Measurements from ENCODE around the gene TNRC18.
"Not testable (repeated sequence)": the region's sequence is repeated elsewhere in the genome, so short reads cannot be mapped to it uniquely, and the experiment has no call there.

The TNRC18 gene

GRCh38 chr7:5322621-5323410, 100.8 kb downstream of the TNRC18 start:
- intact Hi-C loops (cut with DNase I; ENCODE audit: low total_unique reads) = no loop called here
- no peak for TF ChIP-seq CTCF (IDR thresholded peaks at IDR 0.05)
- Histone ChIP-seq H3K9me3 (peaks cover 0 to 14% (median 0%) of the 10 kb centered on the region in 3 donors), H3K27ac (no peak overlapping the region), H3K4me3 (no peak overlapping the region), H3K4me1 (no peaks in the 10 kb centered on the region), H3K27me3 (no peaks in the 10 kb centered on the region), H3K36me3 (peaks cover 90 to 99% (median 99%) of the 10 kb centered on the region in 3 donors)
- no peak for DNase-seq

- Histone ChIP-seq H3K36me3 (peaks cover 89 to 99% (median 99%) of the 10 kb centered on the region in 3 donors), H3K4me1 (no peaks in the 10 kb centered on the region), H3K4me3 (no peak overlapping the region), H3K27me3 (no peaks in the 10 kb centered on the region), H3K27ac (no peak overlapping the region), H3K9me3 (peaks cover 0 to 14% (median 0%) of the 10 kb centered on the region in 3 donors)
- DNase-seq = no peak
- intact Hi-C loops (cut with DNase I; ENCODE audit: low total_unique reads) = no loop called here
- no peak for TF ChIP-seq CTCF (IDR thresholded peaks at IDR 0.05)
These were observed 102.7 kb downstream of the TNRC18 start for GRCh38 chr7:5320802-5321396.

GRCh38 chr7:5320391-5320790, 103.2 kb downstream of the TNRC18 start:
- DNase-seq = no peak
- no peak overlapping the region for H3K27ac ChIP-seq
- peaks cover 91 to 99% (median 99%) of the 10 kb centered on the region in 3 donors for H3K36me3 ChIP-seq
- no peak overlapping the region for H3K4me3 ChIP-seq
- TF ChIP-seq CTCF (IDR thresholded peaks at IDR 0.05) = no peak
- peaks cover 0 to 14% (median 0%) of the 10 kb centered on the region in 3 donors for H3K9me3 ChIP-seq
- no peaks in the 10 kb centered on the region for H3K4me1 ChIP-seq
- no peaks in the 10 kb centered on the region for H3K27me3 ChIP-seq
- intact Hi-C loops (cut with DNase I; ENCODE audit: low total_unique reads) = no loop called here

- H3K27ac ChIP-seq; intact Hi-C loops (cut with DNase I; ENCODE audit: low total_unique reads); H3K4me1 ChIP-seq; H3K4me3 ChIP-seq; H3K27me3 ChIP-seq; DNase-seq: not testable (repeated sequence)
- peaks cover 92 to 99% (median 99%) of the 10 kb centered on the region in 3 donors for H3K36me3 ChIP-seq
- H3K9me3 ChIP-seq = peaks cover 0 to 14% (median 0%) of the 10 kb centered on the region in 3 donors
These were observed 105.0 kb downstream of the TNRC18 start for GRCh38 chr7:5318613-5319012.

GRCh38 chr7:5315761-5316160, 107.9 kb downstream of the TNRC18 start:
- Histone ChIP-seq H3K36me3 (peaks cover 93 to 100% (median 99%) of the 10 kb centered on the region in 3 donors), H3K4me1 (no peaks in the 10 kb centered on the region), H3K27me3 (no peaks in the 10 kb centered on the region), H3K9me3 (peaks cover 0 to 14% (median 0%) of the 10 kb centered on the region in 3 donors), H3K27ac (no peak overlapping the region), H3K4me3 (no peak overlapping the region)
- DNase-seq = no peak
- intact Hi-C loops (cut with DNase I; ENCODE audit: low total_unique reads) = no loop called here
- TF ChIP-seq CTCF (IDR thresholded peaks at IDR 0.05) = no peak

GRCh38 chr7:5314864-5315263, 108.8 kb downstream of the TNRC18 start:
- TF ChIP-seq CTCF (IDR thresholded peaks at IDR 0.05) = no peak
- no peak for DNase-seq
- Histone ChIP-seq H3K27ac (no peak overlapping the region), H3K4me1 (no peaks in the 10 kb centered on the region), H3K27me3 (no peaks in the 10 kb centered on the region), H3K9me3 (peaks cover 0 to 14% (median 0%) of the 10 kb centered on the region in 3 donors), H3K4me3 (no peak overlapping the region), H3K36me3 (peaks cover 88 to 100% (median 99%) of the 10 kb centered on the region in 3 donors)
- intact Hi-C loops (cut with DNase I; ENCODE audit: low total_unique reads) = no loop called here

- H3K27ac ChIP-seq = not testable (repeated sequence)
These were observed 110.4 kb downstream of the TNRC18 start for GRCh38 chr7:5313076-5313885.

More at GRCh38 chr7:5313076-5313885, 110.4 kb downstream of the TNRC18 start:
- H3K27me3 ChIP-seq; H3K9me3 ChIP-seq; intact Hi-C loops (cut with DNase I; ENCODE audit: low total_unique reads); H3K4me3 ChIP-seq; DNase-seq; H3K4me1 ChIP-seq: not testable (repeated sequence)
- peaks cover 85 to 100% (median 99%) of the 10 kb centered on the region in 3 donors for H3K36me3 ChIP-seq
